ENCODE results near the gene MARCHF3. TPM values are rescaled to one million over a fixed set of nuclear protein-coding genes. Genes with fewer than 3 reads are reported as not detected.

MARCHF3 gene
- total RNA-seq, 1 experiment from 2014 or later: 6.5 TPM

DNA sequence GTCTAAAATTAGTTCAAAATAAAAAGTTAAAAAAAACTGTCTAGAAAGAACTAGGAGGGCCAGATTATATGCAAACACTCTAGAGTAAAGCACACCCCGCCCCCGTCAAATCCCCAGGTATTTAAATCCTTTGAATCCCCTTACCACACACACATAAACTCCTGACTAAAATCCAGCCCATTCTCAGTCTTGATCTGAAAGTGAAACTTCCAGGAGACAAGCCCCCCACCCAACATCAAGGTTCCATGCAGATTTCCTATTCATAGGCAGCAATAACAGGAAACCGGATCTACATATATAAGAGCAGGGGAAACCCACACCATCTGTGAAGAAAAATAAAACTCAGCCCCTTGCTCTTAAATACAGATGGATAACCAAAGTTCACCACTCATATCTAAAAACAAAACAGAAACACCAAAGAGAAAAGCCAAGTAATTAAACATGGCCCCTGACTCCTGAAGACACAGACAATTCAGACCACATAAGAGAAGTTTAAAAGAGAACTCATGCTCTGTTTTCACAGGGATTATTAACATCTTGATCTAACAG, 42.3 kb downstream of the MARCHF3 start:
- no peak for DNase-seq (ENCODE audit: extremely low read depth, low read depth)

DNA sequence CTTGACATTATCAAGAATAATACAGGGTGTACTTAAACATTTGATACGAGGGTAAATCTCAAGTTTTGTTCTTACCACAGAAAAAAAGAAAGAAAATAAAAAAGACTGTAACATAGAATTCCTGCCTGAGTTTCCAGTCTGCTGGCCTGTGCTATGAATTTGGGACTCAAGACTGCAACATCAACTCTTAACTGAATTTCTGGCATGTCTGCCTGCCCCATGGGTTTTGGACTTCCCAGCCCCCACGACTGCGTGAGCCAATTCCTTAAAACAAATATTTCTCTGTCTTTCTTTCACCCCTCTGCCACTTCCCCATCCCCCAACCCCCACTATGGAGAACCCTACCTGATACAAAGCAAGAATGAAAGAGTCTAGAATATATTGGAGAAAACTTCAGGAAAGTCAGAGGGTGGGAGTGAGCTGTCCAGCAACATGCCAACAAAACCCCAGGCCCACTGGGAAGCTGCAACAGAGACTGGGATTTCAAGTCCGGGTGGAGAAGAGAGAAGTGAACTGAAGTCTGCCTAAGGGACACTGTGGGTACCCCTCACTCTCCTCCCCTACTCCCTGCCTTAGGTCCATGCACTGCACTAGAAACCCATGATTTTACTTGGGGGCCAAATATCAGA, 43.0 kb downstream of the MARCHF3 start:
- no peak for DNase-seq (ENCODE audit: extremely low read depth, low read depth)

DNA sequence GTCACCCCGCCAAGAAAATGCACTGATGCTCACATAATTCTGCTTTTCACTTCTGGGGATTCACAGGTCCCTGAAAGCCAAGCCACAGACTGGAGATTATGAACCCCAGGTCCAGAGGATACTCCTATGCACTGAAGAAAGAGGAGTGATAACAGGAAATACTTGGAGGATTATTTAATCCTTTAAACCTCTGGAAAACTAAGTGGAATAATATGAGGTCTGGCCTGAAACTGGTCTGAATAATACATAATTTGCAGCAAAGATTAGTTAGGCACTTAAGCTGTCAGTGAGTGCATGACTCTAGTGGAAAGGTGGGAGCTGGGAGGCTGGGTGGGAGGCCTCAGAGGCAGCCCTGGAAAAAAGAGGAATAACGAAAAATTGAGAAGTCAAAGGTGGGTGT, 45.7 kb downstream of the MARCHF3 start:
- no peak for DNase-seq (ENCODE audit: extremely low read depth, low read depth)

DNA sequence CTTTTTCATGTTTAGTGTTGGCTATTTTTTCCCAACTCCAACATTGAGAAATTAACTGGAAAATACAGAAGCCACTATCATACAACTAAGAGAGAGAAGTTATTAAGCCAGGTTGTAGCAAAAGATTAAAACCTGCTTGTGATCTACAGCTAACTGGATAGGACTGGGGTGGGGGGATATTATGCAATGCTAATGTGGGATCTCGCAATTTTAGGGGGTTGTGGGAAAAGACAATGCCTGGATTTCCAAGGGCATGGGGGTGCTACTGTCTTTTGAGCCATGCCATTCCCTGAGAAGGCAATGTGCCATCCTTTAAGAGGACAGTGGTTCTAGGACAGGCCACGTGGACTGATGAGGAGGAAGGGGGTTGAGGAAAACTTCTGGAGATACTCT, 46.5 kb downstream of the MARCHF3 start:
- no peak for DNase-seq (ENCODE audit: extremely low read depth, low read depth)

DNA sequence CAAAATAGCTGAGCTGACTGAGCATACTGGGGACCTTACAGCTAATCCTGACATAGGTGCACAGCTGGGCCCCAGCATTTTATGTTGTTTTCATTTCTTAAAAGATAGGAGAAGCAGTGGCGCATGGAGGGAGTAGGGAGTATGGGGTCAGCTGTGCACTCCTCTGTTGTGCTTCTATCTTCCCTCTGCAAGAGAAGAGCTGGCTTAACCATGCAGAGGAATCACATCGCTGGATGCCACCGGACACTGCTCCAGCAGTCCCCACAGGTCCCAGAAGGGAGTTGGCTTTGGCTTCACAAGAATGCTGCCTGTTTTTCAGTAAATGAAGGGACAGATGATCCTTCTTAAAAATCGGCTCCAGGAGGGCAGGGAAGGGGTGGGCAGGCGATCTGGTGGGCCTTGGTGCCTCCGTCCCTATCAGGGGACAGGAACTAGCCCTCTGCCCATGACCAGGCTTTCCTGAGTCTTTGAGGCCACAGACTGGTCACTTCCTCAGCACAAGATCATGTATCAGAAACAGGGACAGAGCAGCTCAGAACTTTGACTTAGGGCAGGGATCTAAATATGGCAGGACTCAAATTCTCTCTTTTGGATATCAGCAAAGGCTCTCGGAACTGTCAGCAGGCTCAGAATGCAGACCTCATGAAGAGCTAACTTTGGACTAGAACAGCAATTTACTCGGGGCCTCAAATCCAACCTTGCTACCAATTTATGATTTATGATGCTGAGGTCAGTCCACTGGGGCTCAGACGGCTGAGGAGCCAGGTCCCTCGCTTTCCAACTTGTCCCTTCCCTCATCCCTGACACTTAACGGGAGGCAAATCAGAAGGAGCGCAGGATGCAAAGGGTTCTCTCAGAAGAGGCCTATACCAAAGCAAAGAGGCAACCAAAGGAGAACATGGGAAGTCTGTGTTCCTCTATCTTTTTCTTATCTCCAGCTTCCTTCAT, 47.2 kb downstream of the MARCHF3 start:
- DNase-seq (ENCODE audit: extremely low read depth, low read depth): no peak

DNA sequence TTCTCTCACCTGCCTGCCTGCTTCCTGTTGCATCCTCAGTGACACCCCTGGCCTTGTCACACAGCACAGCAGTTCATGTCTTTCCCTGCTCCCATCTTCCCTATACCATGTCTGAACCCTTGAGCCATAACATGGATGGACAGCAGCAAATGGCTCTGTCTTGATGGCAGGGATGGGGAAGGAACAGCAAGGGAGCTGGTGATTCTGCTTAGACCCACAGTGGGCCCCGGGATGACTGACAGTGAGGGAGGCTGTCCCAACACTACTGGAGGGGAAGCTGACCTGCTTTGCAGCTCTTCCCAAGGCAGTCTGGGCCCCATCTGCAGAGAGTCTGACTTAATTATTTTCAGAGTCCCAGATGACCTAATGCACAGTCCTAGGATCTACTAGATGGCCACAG, 48.2 kb downstream of the MARCHF3 start:
- no peak for DNase-seq (ENCODE audit: extremely low read depth, low read depth)

DNA sequence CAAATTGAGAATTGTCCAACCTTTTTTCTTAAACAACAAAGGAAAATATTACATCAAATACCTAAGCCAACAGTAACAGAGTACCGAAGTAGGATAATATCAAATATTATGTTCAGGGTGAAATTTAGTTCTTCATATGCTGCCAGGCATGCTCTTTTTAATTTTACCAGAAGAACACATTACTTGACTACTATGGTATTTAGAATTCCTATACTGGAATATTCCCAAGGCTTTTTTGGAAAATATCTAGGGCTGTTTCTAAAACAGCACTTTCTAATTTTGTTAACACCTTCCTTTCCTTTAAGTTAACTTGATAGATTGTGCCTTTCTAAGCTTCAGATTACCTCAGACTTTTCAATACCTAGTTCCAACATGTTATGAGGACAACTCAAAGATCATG, 48.7 kb downstream of the MARCHF3 start:
- DNase-seq (ENCODE audit: extremely low read depth, low read depth): no peak

DNA sequence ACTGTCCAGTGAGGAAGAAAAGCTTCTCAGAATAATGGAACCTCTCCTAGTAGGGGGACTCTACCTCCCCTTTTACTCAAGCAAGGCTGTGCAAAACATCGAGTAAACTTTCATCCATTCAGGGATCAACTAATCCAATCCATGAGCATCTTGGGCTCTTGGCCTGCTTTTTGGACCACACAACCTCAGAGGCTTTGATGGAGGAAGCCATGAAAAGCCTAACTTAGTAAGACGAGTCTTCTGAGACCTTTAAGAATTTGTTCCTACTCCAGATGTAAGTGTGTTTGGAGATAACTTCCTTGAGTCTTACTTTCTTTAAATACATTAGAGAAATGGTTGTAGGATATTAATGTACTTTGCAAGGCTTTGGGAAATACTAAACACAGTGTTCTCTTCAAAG, 49.1 kb downstream of the MARCHF3 start:
- DNase-seq (ENCODE audit: extremely low read depth, low read depth): no peak

DNA sequence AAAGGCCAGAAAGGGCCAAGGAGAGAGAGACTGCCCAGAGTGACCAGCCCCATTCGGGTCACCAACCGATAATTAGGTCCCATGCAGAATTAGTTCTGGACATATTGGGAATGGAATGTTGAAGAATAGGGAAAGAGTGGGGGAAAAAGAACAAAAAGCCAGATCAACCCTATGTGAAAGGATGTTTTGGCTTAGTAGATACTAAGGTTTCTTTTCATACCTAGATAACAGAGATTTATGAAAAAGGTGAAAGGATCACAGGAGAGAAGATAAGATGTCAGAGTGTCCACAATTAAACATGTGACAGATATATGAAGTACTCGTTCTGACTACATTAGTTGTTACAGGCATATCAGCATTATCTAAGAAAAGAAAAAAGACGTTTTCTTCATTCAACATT, 52.1 kb downstream of the MARCHF3 start:
- DNase-seq (ENCODE audit: extremely low read depth, low read depth): no peak

DNA sequence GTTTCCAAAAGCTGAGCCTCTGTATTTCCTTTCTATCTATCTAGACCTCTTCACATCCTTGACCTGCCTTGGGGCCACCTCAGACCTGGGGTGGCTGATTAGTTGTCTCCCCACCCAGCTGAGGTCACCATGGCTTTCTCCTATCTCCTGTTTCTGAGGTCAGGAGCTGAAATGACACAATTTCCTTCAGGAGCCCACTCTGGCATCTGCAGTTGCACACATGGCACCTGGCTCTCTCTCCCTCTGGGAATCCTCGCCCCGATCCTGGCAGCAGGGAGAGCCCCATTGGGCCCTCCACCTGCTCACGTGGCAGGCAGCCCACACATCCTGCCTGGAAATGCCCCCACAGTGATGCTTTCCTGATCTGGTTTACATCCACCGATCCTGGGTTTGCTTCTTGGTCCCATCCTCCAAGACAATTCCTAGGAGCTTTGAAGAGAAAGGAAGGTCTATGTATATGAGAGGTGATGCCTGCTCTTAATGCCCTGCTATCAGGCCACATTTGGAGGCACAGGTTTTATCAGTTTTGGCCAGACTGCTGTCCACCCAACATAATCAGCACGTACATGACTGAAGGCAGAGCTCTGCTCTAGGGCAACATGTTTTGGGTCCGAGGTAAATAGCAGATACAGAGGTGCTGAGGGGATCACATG, 53.7 kb downstream of the MARCHF3 start:
- no peak for DNase-seq (ENCODE audit: extremely low read depth, low read depth)

DNA sequence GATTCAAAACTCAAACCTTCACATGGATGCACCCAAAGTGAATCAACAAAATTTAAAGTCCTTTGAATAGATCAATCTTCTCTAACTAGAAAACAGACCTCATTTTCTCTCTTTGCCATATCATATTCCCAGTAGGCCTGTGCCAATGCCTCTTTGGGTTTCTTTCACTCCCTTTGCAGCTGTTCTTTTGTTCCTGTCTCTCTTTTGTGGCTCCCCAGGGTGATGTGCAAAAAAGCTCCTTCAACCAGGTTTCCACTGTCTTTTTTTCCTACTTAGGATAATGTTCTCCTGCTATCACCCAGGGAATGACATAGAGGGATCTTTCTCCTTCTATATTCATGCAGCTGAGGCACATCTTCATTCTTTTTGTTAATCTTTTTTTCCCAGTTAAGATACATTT, 54.6 kb downstream of the MARCHF3 start:
- no peak for DNase-seq (ENCODE audit: extremely low read depth, low read depth)

DNA sequence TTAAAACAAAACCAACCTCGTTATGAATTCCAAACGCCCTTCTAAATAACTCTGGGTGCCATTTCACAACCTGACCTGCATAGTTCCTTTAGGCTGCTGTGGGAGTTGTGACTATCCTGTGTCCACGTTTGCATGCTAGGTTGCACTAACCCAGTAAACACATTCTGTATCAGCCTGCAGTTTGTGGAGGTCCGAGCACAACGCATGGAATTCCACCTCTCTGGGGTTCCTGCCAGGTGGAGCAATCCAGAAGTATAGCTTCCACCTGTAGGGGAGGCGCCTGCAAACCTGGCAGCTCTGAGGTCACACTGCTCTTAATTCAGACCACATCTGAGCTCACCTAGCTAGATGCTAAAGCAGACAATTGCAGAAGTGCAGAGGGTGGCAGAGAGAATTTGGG, 57.2 kb downstream of the MARCHF3 start:
- DNase-seq (ENCODE audit: extremely low read depth, low read depth): no peak

DNA sequence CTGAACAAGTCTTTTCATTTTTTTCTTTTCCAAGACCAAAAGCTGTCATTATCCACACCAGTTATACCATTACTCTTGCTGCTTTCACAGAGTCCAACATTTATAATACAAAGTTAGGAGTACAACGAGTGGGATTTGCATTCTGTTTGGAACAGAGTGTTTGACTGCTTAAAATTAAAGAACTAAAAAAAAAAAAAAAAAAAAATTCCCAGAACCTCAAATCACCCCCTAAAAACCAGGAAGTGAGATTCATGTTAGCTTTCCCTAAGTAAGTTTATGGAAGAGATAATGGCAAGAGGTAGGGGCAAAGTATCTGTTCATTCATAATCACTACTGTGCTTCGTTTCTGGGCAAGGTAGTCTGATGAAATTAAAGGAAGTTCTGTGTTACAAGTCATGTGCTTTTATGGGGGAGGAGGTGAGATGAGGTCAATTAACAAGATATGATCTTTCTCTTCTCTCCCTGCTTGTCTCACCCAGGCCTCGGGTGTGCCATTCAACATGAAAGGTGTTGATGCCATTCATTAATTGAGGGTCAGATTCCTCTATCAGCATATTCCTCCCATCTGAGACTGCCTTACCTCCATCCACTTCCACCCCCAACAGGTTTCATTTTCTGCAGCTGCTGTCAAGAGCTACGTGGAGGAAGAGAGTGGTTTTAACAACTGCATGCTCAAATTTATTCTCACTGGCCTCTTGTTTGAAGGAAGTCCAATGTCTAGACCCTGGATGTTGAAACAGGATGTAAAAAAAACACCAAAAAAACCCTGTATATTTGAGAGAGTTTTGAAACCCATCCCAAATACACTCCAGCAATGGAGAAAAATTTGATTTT, 58.1 kb downstream of the MARCHF3 start:
- no peak for DNase-seq (ENCODE audit: extremely low read depth, low read depth)

DNA sequence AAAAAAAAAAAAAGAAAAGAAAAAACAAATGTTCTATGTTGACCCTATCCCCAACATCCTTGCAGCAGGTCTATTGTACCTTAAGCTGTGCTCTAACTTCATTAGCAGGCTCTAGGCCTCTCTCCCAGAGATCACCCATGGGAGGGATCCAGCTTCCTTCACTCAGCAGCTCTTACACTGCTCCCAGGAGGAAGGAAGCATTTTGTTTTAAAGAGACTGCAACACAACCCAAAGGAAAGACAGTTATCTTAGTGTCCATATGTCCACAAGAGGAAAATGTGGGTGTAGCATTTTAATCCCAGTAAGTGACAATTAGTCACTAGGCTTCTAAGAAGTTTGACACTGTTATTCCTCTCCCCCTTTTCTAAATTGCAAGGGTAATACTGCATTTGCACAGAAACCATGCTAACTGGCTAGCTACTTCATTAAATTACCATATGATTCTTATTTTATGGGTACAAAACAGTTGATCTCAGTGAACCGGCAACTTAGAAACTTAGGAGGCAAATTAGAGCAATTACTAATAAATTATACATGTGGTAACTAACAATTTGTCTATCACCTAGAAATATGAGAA, 58.8 kb downstream of the MARCHF3 start:
- DNase-seq (ENCODE audit: extremely low read depth, low read depth): no peak

DNA sequence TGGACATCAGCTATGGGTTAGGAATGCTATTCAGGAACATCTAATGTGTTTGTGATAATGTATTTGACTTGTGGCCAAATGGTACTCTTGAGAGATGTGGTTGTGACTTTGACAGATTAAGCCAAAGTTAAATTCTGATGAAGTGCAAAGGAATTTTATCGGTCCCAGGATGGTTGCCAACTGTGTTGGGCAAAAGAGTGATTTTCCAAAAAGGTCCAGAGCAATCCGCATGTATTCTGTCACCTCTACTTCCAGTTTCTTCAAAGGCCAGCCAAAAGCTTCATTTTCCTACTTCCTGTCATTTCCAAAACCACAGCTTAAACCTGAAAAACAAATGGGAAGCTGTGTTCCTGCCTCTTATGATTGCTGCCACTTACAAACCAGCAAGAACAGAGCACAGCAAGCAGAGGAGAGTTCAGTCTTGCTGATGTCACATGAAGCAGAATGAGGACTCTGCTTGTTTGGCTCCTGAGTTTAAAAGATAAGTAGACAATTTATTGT, 59.8 kb downstream of the MARCHF3 start:
- DNase-seq (ENCODE audit: extremely low read depth, low read depth): no peak

DNA sequence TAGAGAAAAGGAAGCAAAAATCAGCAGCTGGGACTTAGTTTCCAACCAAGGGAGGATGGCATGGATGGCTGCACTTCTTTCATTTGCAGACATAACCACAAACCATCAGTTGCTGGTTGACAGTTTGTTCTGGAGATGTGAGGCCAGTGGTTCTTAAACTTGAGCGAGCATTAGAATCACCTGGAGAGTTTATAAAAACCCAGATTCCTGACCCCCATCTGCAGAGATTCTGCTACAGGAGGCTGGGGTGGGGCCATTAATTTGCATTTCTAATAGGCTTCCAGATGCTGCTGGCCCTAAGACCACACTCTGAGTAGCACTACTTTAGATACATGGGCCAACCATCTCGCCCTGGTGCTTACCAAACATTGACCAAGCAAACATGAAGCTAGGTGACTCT, 60.8 kb downstream of the MARCHF3 start:
- no peak for DNase-seq (ENCODE audit: extremely low read depth, low read depth)

DNA sequence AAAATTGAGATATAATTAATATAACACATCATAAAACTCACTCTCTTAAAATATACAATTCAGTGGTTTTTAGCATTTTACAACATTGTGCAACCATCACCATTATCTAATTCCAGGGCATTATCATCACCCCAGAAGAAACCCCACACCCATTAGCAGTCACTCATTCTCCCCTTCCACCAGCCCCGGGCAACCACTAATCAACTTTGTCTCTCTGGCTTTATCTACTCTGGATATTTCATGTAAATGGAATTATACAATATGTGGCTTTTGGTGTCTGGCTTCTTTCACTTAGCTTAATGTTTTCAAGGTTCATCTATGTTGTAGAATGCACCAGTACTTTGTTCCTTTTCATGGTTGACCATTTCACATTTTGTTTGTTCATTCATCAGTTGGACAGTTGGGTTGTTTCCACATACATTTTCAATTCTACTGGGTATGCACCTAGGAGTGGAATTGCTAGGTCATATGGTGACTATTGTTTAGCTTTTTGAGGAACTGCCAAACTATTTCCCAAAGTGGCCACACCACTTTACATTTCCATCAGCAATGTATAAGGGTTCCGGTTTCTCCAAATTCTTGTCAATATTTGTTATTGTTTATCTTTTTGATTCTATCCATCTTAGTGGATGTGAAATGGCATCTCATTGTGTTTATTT, 62.4 kb downstream of the MARCHF3 start:
- DNase-seq (ENCODE audit: extremely low read depth, low read depth): no peak

DNA sequence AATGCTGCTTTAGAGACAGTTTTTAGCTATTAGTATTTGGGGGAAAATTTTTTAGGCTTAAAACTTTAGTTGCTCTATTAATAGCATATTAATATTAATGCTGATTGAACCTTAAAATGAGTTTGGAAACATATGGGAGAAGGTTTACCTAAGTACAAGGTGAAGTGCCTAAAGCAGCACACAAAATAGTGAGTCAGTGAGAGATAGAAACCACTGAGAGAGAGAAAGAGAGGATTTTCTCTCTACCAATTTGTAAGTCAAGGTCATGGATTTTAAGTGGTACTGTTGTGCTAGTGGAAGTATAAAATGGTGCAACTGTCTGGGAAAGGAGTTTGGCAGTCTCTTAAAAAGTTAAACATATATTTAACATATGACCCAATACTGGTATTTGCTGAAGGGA, 64.9 kb downstream of the MARCHF3 start:
- no peak for DNase-seq (ENCODE audit: extremely low read depth, low read depth)

DNA sequence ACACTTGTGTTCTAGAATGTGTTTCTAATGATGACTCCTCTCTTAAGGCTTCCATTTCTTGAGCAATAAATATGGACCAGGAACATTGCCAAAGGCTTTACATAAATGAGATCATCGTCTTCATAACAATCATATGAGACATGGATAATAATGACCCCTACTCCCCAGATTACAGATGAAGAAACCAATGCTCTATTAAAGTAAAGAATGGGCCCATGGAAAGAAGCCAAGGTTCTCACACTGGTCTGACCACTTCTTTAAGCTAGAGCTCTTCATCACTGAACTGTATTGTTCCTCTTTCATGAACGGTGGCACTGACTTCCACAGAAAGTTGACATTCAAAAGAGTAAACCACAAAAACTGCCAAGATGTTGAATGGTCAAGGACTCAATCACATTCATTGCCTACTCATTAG, 65.3 kb downstream of the MARCHF3 start:
- DNase-seq (ENCODE audit: extremely low read depth, low read depth): no peak

Data from NCI-H460 (cell line).